ENCODE data around the gene RASGRF1. TPM values are rescaled to one million over a fixed set of nuclear protein-coding genes. Genes with fewer than 3 reads are reported as not detected.

Gene RASGRF1, protein sequence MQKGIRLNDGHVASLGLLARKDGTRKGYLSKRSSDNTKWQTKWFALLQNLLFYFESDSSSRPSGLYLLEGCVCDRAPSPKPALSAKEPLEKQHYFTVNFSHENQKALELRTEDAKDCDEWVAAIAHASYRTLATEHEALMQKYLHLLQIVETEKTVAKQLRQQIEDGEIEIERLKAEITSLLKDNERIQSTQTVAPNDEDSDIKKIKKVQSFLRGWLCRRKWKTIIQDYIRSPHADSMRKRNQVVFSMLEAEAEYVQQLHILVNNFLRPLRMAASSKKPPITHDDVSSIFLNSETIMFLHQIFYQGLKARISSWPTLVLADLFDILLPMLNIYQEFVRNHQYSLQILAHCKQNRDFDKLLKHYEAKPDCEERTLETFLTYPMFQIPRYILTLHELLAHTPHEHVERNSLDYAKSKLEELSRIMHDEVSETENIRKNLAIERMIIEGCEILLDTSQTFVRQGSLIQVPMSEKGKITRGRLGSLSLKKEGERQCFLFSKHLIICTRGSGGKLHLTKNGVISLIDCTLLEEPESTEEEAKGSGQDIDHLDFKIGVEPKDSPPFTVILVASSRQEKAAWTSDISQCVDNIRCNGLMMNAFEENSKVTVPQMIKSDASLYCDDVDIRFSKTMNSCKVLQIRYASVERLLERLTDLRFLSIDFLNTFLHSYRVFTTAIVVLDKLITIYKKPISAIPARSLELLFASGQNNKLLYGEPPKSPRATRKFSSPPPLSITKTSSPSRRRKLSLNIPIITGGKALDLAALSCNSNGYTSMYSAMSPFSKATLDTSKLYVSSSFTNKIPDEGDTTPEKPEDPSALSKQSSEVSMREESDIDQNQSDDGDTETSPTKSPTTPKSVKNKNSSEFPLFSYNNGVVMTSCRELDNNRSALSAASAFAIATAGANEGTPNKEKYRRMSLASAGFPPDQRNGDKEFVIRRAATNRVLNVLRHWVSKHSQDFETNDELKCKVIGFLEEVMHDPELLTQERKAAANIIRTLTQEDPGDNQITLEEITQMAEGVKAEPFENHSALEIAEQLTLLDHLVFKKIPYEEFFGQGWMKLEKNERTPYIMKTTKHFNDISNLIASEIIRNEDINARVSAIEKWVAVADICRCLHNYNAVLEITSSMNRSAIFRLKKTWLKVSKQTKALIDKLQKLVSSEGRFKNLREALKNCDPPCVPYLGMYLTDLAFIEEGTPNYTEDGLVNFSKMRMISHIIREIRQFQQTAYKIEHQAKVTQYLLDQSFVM (N-terminal part only)
- under 1 TPM in 1 of 4 donors, not detected in 3; 0.10 TPM for total RNA-seq

DNA sequence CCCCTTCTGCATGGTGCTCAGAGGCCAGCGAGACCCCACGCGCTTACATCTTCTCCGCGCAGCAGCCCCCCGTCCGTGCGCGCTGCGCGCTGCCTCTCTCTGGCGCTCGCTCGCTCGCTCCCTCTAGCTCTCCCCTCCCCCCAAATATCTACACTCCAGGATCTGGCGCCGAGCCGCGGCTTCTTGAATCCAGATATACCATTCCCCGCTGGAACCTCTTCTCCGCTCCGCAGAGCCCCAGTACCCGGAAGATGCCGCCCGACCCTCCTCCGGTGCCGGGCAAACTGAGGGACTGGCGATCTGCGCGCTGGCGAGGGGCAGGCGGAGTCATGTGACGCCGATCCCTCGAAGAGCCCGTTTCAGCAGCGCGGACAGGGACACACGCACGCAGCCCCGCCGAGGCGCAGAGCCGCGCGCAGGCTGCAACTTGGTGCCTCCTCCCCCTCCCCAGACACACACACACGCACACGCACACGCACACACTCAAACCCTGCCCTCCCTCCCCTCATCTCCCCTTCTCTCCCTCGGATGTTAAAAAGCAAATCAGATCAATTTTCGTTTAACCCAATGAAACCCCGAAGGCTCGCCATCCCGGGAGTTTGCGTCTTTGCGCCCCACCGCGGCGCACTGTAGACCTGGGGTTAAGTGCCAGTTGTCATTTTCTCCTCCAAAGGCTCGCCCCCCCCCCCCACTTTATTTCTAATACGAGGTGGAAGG, at the start of gene RASGRF1:
Gene RASGRF1, minus strand, starts transcription at position 294 of the 717 bp plus-strand sequence. Its CDS starts 282 bp downstream, at position 12.
- intact Hi-C loops (cut with DNase I; ENCODE audit: low total_unique reads), result no loop called here
- WGBS, 2 donors, result 1 to 2% methylated on average over 58 of the region's 61 CpGs
- TF ChIP-seq POLR2A (IDR thresholded peaks at IDR 0.05), result no peak
- TF ChIP-seq, protein P1, sequence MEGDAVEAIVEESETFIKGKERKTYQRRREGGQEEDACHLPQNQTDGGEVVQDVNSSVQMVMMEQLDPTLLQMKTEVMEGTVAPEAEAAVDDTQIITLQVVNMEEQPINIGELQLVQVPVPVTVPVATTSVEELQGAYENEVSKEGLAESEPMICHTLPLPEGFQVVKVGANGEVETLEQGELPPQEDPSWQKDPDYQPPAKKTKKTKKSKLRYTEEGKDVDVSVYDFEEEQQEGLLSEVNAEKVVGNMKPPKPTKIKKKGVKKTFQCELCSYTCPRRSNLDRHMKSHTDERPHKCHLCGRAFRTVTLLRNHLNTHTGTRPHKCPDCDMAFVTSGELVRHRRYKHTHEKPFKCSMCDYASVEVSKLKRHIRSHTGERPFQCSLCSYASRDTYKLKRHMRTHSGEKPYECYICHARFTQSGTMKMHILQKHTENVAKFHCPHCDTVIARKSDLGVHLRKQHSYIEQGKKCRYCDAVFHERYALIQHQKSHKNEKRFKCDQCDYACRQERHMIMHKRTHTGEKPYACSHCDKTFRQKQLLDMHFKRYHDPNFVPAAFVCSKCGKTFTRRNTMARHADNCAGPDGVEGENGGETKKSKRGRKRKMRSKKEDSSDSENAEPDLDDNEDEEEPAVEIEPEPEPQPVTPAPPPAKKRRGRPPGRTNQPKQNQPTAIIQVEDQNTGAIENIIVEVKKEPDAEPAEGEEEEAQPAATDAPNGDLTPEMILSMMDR (IDR thresholded peaks at IDR 0.05), result no peak
- no peak within 1 kb of the TSS for H3K4me3 ChIP-seq (ENCODE audit: low read depth, poor library complexity, severe bottlenecking)
- DNase-seq (ENCODE audit: low spot score in 2 of 2), result peak in 1 of 2 donors; percentile 83

DNA sequence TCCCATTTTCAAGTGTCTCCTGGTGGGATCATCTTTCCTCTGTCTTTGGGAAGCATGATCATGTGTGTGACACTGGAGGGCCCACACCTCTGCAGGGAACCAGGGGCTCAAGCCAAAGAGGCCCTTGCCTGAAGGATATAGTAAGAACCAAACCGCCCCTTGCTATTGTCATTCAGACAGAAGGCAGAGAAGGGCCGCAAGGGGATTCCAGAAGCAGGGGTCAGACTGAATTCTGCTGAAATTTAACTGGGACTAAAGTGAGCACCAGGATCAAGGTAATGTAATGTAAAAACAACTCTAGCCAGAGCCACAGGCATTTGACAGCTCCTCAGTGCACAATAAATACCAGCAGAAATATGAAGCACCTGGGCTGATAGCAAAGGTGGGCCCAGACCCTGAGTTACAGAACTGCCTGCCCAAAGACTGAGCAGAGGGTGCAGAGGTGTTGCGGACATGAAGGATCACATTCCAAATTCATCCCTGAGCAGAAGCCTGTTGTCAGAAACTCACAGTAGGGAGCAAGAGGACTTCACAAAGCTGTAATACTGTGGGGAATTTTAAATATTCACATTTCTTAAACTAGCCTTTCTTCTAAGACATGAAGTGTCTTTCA, 46.0 kb upstream of the RASGRF1 start:
- 76 to 81% methylated on average over 3 of the region's 3 CpGs for WGBS, 2 donors
- DNase-seq (ENCODE audit: low spot score in 2 of 2), result no peak
- intact Hi-C loops (cut with DNase I; ENCODE audit: low total_unique reads), result no loop called here
- H3K4me3 ChIP-seq (ENCODE audit: low read depth, poor library complexity, severe bottlenecking), result no peak overlapping the region
- TF ChIP-seq, protein P1 (IDR thresholded peaks at IDR 0.05), result no peak
- no peak for TF ChIP-seq POLR2A (IDR thresholded peaks at IDR 0.05)

- no peak overlapping the region for H3K4me3 ChIP-seq (ENCODE audit: low read depth, poor library complexity, severe bottlenecking)
- no peak for DNase-seq (ENCODE audit: low spot score in 2 of 2)
- 86 to 90% methylated on average over 2 of the region's 2 CpGs for WGBS, 2 donors
- TF ChIP-seq, protein P1 (IDR thresholded peaks at IDR 0.05), result no peak
- TF ChIP-seq POLR2A (IDR thresholded peaks at IDR 0.05), result no peak
- intact Hi-C loops (cut with DNase I; ENCODE audit: low total_unique reads), result no loop called here
These were observed 42.7 kb upstream of the RASGRF1 start for GRCh38 chr15:79133309-79133708.

- WGBS, 2 donors, result 87 to 90% methylated on average over 1 of the region's 1 CpG
- intact Hi-C loops (cut with DNase I; ENCODE audit: low total_unique reads), result no loop called here
- DNase-seq (ENCODE audit: low spot score in 2 of 2), result no peak
- no peak overlapping the region for H3K4me3 ChIP-seq (ENCODE audit: low read depth, poor library complexity, severe bottlenecking)
- TF ChIP-seq, protein P1 (IDR thresholded peaks at IDR 0.05), result no peak
- TF ChIP-seq POLR2A (IDR thresholded peaks at IDR 0.05), result no peak
These were observed 42.2 kb upstream of the RASGRF1 start for GRCh38 chr15:79132770-79133169.

GRCh38 chr15:79132361-79132760, 41.8 kb upstream of the RASGRF1 start:
- no peak for DNase-seq (ENCODE audit: low spot score in 2 of 2)
- no peak overlapping the region for H3K4me3 ChIP-seq (ENCODE audit: low read depth, poor library complexity, severe bottlenecking)
- intact Hi-C loops (cut with DNase I; ENCODE audit: low total_unique reads), result no loop called here
- no peak for TF ChIP-seq POLR2A (IDR thresholded peaks at IDR 0.05)
- TF ChIP-seq, protein P1 (IDR thresholded peaks at IDR 0.05), result no peak
